WTC11 (cell line): ENCODE results near the gene NAV2.

ENCODE experiments used
- ATF3 ChIP-seq: sonication (generic); formaldehyde crosslinking; conservative IDR thresholded peaks from 2 replicates; pipeline ENCODE4 v1.8.1; 2022; ENCODE audit warnings: mild to moderate bottlenecking, missing genetic modification reagents
- CREB1 ChIP-seq: sonication (generic); formaldehyde crosslinking; IDR thresholded peaks from 2 replicates; pipeline ENCODE4 v1.8.0; 2023; ENCODE audit warnings: mild to moderate bottlenecking, missing genetic modification reagents

- TF ChIP-seq CREB1 (no peak), ATF3 (CRISPR knock-in tag) (no peak)
Observed at GRCh38 chr11:19795082-19795481, 82.4 kb downstream of the NAV2 start.
